H1 (cell line): ENCODE results near the gene GAS2. TPM values are rescaled to one million over a fixed set of nuclear protein-coding genes. Genes with fewer than 3 reads are reported as not detected.

Experiments used
- HDAC6 ChIP-seq: IDR thresholded peaks from one replicate; pipeline ENCODE4 v1.7.1; 2012; ENCODE audit warnings: low read depth, mild to moderate bottlenecking, inconsistent platforms, low read length, moderate library complexity
- KDM4A ChIP-seq: IDR thresholded peaks from one replicate; pipeline ENCODE4 v1.7.1; 2012; ENCODE audit warnings: low read depth, mild to moderate bottlenecking, moderate library complexity, low read length, inconsistent platforms; ENCODE audit not compliant: severe bottlenecking
- PHF8 ChIP-seq: fragments of 200-600 bp; sonication (generic); conservative IDR thresholded peaks from 2 replicates; pipeline ENCODE4 v1.7.1; 2012; ENCODE audit warnings: low read depth, mild to moderate bottlenecking, inconsistent platforms, low read length, moderate library complexity
- RFX5 ChIP-seq: IDR thresholded peaks from 2 replicates; pipeline ENCODE4 v1.6.1; 2011; ENCODE audit warnings: low read depth, low read length, improper control_type of control experiment, borderline replicate concordance
- polyA plus RNA-seq, 7 experiments: library from polyadenylated mRNA; depleted of rRNA in 3 of 7; stranded (reverse) in 5 of 7; unstranded in 2 of 7; fragments of >200 nt in 5 of 7; fragments of 200-250 nt in 2 of 7; gene quantifications; 1 replicate in 5 of 7; 2 replicates in 1 of 7; 4 replicates in 1 of 7; pipeline versions ENCODE4 v1.2.1 to v1.2.3, GENCODE V29; 2011 to 2013; ENCODE audit warnings: missing spikeins in 2 of 7, mixed read lengths in 2 of 7
- total RNA-seq: library from RNA; stranded (reverse); fragmentation: NEBNext Ultra II Directional; extraction: Animal tissue kit (Norgen Biotek cat#: 25700); gene quantifications from 2 replicates; pipeline ENCODE4 v1.2.1, GENCODE V29; 2021
- TF ChIP-seq, protein P1 (sequence below), 3 experiments: IDR thresholded peaks; 1 replicate in 2 of 3; 2 replicates in 1 of 3; pipeline versions ENCODE4 v1.5.1 to v1.6.1; 2011; ENCODE audit warnings: low read length in 3 of 3, mild to moderate bottlenecking in 3 of 3, inconsistent platforms in 2 of 3, low read depth in 1 of 3, moderate library complexity in 1 of 3; ENCODE audit not compliant: insufficient read depth in 1 of 3; ENCODE audit errors: control extremely low read depth in 1 of 3

GAS2 gene
- total and polyA plus RNA-seq, 2 of the 8 experiments (the other 6 are each of a cell fraction or from before 2014, with no cell fraction given) = 0.70 to 1.7 TPM

DNA sequence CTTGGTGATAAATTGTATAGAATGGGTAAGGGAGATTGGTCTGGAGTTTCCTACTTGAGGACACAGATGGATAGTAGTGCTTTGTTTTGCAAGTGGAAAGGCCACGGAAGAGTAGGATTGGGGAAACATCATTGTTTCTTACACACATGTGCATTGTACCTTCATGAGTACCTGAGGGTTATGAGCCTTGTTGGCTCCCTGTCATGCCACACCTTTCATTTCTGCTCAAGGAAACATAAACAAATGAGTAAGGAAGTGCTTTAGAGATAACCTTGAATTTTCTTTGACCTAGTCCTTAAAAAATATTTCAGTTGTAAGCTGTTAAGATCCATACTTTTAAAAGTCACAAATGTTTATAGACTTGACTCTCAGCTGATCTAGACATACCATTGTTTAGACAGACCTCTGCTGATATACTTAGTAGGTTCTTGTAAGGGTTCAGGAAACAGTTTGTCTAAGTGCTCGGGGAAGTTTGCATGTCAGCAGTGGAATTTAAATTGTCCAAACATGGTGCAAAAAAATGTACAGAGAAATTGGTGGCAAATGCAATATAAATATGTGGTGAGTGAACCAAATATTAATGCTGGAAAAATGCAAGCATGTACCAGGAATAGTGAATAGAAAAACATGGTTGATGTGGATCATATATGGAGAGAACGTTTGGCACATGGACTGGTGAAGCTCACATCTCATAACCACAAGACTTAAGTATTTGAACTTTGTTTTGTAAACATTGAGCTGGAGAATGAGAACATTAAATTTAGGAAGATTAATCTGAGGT is 40.9 kb downstream of the GAS2 start (continued):
- TF ChIP-seq KDM4A (no peak), RFX5 (no peak), HDAC6 (no peak), PHF8 (no peak)
- TF ChIP-seq, protein P1, sequence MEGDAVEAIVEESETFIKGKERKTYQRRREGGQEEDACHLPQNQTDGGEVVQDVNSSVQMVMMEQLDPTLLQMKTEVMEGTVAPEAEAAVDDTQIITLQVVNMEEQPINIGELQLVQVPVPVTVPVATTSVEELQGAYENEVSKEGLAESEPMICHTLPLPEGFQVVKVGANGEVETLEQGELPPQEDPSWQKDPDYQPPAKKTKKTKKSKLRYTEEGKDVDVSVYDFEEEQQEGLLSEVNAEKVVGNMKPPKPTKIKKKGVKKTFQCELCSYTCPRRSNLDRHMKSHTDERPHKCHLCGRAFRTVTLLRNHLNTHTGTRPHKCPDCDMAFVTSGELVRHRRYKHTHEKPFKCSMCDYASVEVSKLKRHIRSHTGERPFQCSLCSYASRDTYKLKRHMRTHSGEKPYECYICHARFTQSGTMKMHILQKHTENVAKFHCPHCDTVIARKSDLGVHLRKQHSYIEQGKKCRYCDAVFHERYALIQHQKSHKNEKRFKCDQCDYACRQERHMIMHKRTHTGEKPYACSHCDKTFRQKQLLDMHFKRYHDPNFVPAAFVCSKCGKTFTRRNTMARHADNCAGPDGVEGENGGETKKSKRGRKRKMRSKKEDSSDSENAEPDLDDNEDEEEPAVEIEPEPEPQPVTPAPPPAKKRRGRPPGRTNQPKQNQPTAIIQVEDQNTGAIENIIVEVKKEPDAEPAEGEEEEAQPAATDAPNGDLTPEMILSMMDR (IDR thresholded peaks at IDR 0.05; ENCODE audit: control extremely low read depth in 1 of 3, insufficient read depth in 1 of 3, low read depth in 1 of 3, low read length in 3 of 3) = no peak
